Stimulated activated CD4-positive, alpha-beta T cell treated with anti-CD3 and anti-CD28 coated beads, Interleukin-15, amount 100 ng/mL, for 48 hours (primary cell): ENCODE results near the gene CDR2.
"Not testable (repeated sequence)": the region's sequence is repeated elsewhere in the genome, so short reads cannot be mapped to it uniquely, and the experiment has no call there.

ENCODE experiments used
- DNase-seq, 2 donors: peaks; one replicate each; pipeline ENCODE4 v3.0.0-alpha.2; 2020; ENCODE audit warnings: low read depth in 2 of 2

The CDR2 gene

DNA sequence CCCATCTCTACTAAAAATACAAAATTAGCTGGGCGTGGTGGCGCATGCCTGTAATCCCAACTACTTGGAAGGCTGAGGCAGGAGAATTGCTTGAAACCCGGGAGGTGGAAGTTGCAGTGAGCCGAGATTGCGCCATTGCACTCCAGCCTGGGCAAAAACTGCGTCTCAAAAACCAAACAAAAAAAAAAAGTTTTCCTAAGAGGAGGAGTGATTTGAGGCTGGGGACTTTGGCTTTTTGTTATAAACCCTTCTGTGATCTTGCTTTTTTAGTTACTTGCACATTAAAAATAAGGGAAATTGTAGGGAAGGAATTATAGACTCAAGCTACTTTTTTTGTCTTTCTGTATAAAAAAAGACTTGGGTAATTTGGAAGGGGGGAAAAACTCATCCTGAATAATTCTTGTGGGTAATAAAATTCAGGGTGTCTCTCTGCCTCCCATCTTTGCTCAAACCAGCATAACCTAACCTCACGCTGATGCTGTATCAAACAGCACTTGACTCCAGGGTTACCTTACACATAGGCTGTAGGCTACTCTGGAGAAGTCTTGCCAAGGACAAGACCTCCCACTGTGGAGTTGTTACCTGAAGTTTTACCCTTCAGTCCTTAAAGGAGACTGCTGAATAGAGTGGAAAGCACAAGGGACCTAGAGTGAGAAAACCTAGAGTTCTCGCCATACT is 1.7 kb upstream of the CDR2 start:
- no peak for DNase-seq

DNA sequence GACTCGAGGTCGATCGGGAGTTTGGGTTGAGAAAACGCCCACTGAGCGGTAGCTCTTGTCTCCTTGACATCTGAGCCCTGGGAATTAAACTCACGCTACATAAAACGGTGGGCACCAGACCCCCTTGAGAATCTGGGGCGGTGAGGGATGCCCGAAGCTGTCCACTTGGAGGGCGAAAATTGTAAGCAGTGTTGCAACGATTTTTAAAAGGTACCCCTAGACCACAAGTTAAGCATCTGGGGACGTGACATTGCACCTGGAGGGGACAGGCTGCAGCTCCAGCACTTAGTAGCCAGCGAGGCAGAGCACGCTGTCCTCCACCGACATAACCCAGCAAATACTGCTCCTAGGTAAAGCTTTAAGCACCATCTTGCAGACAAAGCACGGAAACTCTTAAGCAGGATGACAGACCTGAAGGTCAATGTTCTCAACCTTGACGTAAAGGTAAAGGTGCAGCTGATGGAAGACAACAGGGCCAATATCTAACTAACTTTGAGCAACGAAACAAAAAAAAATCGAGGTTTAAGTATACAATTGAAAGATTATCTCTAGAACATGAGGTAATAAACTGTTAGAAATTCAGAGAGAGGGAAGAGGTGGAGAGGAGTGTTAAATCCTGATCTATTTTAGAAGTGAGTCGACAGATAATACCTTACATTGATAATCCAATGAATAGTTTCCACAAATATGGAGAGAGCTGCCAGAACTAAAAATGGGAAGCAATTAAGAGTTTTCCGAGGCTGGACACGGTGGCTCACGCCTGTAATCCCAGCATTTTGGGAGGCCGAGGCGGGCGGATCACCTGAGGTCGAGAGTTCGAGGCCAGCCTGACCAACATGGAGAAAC is 921 bp upstream of the CDR2 start:
- no peak for DNase-seq

DNA sequence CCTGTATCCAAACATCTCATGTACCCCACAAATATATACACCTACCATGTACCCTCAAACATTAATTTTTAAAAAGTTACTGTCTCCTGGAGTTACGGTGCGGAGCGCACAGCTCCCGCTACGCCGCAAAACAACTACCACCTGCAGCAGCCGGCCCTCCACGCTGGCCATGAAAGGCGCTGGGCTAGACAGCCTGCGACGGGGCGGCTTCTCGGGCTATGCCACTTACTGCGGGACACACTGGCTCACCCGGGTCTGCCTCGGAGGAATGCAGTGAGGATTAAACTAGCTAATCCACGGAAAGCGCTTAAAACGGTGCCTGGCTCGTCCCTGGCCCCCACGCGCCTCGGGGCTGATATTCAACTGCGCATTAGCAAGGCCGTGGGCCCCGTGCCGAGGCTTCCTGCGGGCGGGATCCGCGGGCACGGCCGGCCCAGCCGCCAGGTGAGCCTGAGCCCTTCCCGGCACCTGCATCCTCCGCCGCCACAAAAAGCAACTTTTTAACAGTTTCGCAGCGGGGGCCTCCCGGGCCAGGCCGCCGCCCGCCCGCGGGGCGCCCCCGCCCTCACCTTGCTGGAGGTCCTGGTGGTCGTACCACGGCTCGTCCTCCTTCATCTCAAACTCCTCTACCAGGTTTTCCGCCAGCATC is 633 bp downstream of the CDR2 start:
- no peak for DNase-seq

DNA sequence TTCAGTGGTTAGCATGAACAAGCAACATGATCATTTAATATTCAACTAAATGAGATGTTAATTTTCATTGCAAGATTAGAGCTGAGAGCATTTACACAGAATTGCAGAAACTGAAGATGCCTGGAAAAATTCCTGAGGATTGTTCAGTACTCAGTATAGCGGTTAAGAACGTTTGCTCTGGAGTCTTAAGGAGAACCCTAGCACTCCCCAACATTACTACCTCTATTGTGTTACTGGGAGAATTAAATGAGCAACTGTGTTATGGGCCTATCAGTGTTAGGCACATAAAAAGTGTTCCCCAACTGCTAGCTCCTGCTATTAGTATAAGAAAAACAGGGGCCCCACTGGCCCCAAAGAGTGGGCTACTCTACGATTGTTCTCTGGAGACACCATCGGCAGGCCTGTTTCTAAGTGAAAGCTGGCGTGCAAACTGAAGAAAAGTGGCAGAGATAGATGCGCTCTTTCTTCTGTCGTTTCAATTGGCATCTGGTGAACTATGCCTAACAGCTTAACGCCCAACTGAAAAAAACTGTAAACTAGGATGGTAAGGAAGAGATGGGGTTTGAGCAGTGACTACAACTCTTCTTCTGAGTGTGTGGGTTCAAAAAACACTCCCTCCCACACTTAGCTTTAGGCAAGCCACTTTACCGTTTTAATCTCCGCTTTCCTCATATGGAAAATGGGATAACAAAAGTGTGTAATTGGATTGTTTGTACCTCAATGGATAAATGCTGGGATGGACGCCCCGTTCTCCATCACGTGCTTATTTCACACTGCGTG is 1.3 kb downstream of the CDR2 start:
- DNase-seq = no peak

DNA sequence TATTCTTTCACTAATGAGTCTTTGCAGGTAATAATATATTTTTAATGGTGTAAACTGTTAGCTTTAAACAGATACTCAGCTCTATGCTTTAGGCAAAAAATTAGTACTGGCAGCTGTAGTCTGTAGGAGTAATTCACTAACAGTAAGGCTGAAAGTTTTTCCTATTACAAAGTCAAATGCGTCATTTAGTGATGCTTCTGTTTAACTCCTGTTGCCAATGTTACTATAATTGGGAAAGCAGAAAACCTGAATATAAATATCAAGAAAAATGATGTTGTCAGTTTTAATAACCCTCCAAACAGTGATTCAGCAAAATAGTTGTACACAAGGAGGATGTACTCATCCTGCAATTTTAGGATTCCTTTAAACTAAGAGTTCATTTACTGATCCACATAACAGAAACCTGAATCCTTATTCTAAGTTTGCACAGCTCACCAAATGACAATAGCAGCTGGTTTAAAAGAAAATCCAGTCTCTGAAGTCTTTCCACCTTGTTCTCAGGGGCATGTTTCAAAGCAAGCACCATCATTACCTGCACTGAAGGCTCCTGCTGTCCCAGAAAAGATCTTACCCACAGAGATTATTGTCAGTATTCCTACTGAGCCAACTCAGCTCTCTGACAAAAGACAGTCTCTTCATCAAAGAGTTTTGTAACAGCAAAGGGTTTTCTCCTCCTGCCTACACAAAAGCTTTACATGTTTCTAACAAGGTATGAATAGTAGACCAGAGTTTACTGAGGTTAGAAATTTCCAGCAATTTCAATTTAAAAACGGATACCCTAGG is 4.2 kb downstream of the CDR2 start:
- DNase-seq = no peak

DNA sequence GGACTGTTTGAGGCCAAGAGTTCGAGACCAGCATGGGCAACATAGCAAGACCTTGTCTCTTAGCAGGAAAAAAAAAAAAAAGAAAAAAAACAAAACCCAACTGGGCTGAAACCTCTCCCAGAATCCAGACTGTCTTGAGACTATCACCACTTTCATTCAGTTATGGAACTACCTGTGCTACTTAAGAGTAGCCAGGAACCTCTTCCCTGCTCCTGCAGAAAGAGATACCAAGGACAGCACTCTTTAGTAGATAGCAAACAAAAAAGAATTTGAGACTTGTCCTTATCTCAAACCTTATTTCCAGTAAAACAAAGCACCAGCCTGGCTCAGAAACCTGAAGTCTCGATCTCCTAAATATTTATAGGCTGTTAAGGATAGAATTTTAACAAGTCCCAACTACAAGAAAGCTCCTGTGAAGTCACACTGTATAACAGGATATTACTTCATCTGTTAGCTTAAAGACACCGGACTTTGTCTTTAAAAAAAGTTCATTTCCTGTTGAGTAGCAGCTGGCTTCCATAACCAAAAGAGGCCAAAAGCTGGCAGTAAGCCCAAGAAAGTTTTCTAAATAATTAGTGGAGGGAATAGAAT is 5.1 kb downstream of the CDR2 start:
- no peak for DNase-seq

DNA sequence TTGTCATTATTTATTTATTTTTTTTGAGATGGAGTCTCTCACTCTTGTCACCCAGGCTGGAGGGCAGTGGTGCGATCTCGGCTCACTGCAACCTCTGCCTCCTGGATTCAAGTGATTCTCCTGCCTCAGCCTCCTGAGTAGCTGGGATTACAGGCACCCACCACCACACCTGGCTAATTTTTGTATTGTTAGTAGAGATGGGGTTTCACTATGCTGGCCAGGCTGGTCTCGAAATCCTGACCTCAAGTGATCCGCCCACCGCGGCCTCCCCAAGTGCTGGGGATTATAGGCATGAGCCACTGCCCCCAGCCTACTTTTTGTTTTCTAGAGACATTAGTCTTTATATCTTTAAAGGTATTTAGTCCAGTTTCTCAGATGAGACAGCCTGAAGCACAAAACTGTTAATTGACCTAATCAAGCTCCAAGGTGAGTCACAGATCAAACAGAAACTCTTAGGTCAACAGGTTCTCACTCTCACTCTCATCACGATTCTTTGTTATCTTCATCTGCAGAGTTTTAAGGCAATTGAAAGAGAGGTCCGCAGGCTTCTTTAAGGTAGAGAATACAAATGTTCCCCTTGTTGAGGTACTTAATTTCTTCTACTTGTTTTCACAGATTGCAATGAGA is 6.1 kb downstream of the CDR2 start:
- DNase-seq = not testable (repeated sequence)

DNA sequence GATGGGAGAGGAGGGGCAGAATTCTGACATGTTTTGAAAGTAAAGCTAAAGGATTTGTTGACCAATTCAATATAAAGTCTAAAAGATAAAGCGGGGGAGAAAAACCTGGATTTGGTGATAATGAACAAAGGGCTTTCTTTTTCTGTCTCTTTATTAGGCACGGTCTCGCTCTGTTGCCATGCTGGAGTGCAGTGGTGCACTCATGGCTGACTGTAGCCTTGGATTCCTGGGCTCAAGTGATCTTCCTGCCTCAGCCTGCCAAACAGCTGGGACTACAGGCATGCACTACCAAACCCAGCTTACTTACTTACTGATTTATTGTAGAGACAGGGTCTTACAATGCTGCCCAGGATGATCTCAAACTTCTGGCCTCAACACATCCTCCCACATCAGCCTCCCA is 7.5 kb downstream of the CDR2 start:
- no peak for DNase-seq

DNA sequence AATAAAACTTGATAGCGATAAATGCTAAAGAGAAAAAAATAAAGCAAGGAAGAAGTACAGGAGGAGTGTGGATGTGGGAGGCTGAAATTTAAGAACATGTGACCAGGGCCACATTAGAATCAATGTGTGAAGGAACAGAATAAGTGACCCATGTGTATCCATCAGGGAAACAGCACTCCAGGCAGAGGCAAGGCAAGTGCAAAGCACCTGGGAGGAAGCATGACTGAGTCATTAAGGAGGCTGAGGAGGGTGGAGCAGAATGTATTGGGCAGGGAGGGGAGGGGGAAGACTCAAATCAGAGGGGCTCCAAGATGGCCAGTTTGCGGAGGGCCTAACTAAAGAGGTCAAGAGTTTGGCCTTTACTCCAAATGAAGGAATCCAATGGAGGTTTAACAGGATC is 8.0 kb downstream of the CDR2 start:
- no peak for DNase-seq

DNA sequence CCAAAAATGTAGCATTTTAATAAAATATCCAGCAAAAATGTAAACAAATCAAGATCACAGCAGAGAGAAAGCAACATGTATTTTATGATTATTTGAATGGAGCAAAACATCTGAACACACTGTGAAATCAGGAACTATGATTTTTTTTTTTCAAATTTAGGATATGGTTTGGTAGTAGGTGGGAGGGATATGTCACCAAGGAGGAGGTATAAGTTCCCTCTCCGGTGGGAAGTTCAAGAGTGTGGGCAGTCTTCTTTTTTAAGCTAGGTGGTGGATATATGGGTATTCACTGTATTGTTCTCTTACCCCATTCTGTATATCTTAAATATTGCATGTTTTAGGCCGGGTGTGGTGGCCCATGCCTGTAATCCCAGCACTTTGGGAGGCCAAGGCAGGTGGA is 10.2 kb downstream of the CDR2 start:
- no peak for DNase-seq

DNA sequence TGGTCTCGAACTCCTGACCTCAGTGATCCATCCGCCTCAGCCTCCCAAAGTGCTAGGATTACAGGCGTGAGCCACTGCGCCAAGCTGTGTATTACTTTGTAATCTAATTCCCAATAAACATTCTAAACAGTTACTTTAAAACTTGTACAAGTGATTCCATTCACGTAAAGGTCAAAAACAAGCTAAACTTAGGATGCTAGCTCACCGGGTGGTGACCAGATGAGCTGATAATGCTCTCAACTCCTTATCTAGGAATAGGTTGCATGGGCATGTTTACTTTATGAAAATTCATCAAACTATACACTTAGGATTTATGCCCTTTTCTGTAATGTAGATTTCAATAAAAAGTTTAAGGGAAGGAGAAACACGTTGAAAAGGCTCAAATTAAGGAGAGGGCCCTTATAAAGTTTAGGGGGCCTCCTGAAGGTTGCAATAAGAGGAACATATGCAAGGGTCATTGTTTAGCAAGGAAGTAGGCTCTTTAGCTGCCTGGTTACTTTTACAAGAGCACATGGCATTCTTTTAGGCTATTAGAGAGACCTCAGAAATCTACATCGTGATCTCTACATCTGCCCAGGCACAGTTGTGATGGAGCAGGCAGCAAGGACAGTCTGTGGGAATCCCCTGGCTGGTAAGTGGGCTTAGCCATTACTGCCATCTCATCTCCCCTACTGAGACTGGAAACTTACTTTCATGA is 13.3 kb downstream of the CDR2 start:
- no peak for DNase-seq

DNA sequence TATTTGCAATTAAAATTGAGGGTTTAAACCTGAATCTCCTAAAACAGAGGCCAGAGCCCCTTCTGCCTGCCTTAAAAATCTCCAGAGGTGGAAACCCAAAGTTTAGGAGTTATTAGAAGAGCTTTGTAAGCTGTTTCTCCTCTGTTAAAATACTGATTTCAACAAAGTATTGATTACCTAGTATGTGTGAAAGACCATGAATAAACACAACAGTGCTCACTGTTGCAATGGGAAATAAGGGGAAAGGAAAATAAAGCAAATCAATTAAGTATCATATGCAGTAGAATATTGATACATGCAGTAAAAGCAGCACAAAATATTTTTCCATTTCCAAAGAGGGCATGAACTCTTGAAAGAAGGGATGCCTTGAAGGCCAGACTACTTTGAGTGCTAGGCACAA is 14.7 kb downstream of the CDR2 start:
- DNase-seq = no peak

DNA sequence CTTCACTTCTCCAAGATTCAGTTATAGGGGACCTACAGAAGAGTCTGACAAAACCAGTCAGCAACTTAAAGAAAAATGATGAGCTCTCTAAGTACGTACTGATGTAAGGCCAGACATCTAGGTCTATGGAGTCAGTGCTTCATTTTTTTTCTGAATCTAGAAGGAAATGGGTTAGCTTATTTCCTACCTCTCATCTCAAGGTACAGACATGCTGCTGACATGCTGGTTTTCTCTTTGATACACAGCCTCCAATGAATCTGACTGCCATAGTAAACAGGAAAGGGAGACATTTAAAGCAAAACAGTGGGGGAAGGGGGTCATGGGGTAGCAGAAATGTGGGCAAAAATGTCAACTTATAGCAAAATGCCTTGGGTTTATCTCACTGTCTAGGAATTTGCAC is 16.4 kb downstream of the CDR2 start:
- no peak for DNase-seq

DNA sequence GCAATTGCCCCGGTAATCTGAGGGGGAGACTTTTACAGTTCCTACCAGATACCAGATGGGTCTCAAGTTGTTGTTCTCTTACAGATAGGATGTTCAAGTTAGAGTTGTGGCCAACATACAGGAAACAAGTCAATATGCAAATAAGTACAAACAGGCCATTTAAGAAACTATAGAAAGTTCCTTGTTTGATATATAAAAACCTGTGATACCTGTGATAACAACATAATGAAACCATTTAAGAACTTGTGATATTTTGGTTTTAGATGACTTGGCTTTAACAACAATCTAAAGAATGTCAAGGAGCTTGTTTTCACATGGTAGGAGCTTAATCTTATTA is 16.8 kb downstream of the CDR2 start:
- DNase-seq = no peak

DNA sequence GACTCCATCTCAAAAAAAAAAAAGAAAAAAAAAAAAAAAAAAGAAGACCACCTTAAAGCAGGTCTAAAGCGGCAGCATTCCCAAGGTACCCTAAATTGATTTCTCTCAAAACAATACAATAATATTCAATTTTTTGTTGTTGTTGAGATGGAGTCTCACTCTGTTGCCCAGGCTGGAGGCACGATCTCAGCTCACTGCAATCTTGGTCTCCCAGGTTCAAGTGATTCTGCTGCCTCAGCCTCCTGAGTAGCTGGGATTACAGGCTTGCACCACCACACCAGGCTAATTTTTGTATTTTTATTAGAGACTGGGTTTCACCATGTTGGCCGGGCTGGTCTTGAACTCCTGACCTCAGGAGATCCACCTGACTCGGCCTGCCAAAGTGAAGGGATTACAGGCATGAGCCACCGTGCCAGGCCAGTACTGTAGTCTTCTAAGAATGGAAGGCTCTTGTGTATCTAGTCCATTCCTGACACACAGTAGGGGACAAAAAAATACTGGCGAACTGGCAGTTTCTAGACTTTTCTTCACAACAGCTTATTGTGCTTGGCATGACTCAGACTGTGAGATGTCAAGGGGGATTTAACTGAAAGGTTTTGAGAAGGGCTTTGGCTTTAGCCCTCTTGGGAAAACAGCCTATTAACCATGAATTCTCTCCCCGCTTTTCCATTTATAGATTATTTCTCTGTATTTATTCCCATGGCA is 17.3 kb downstream of the CDR2 start:
- DNase-seq = no peak

DNA sequence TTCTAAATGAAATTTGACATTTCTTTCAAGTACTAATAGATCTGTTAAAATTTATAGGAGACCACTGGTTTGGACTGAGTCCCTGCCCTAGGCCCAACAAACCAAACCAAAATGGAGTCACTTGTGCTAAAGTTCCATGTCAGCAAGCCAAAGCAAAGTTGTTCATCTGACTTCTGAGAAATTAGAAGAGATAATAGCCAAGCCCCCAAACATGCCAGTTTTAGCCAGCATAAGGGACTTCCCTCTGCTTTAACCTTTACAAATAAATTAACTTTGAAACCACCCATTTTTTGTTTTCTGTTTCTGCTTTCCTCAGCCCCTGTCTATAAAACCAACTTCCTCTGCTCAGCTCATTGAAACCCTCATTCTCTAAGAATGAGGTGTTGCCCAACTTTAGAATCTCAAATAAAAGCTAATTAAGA is 18.9 kb downstream of the CDR2 start:
- no peak for DNase-seq

DNA sequence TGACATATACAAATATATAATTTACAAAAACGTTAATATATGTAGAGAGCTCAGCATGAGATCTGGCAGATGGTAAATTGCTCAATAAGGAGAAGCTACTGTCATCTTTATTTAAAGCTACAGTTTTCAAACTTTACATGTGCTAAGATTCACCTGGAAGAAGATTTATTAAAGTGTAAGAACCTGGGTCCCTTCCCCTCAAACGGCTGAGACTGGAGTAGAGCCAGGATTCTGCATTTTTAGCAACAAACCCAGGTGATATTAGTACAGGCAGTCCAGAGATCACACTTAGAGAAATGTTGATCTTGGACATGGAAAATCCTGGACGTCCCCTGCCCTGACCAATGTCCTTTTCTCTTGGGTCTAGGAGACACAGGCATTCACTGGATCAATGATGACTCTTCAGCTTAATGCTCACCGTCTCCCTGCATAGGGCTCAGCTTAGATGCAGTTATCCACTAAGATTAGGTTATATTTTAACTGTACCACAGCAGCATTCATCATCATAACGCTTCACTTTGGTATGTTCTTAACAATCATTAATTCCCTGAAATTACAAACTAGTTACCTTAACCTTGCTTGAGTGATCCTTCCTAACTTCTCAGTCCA is 20.4 kb downstream of the CDR2 start:
- DNase-seq = no peak

DNA sequence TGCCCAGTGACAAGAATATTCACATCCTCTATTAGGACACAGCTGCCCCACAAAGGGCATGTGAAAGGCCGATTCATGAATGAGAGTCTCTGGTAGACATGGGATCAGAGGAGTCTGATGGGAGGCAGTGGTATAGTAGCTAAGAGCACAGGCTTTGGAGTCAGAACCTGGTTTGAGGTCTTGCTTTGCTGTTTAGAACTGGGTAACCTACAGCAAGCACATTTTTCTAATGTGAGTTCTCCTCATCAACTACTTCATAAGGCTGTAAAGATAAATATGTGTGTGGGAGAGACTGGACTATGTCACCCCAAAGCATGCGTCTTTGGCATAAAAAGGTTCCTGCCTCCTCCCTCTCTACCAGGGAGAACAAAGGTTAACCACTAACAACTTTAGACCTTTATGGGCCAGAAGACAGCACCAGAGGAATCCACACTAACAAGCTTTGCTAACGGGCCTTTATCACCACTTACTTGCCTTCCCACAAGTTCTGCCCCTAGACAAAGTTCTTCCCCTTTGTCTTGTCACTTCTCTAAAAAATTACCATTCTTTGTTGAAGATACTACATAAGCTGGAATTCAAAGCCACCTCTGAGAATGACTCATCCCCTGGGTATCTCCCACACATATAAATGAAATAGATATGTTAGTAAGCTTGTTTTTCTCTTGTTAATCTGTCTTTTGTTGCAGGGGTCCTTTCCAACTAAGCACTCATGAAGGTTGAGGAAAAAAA is 21.1 kb downstream of the CDR2 start:
- no peak for DNase-seq
